GM18951 (cell line): ENCODE results near the gene KRT80.

Experiments used
- POLR2A ChIP-seq: IDR thresholded peaks from 4 replicates; pipeline ENCODE4 v1.6.1; 2011; ENCODE audit warnings: mild to moderate bottlenecking; ENCODE audit not compliant: insufficient read length, insufficient read depth; ENCODE audit errors: extremely low read depth
- in situ Hi-C: fragments of 300-500 bp; cut with MboI; formaldehyde crosslinking; loops from one replicate; pipeline ENCODE4 v1.12.0; 2022; ENCODE audit warnings: low sequenced_read_pairs, mixed read lengths, inconsistent platforms; ENCODE audit not compliant: unreplicated experiment

Gene KRT80

GRCh38 chr12:52120951-52121823, 70.6 kb downstream of the KRT80 start:
- in situ Hi-C loops, result loop anchor here (10.0 kb wide), 1 partner anchor 96 kb away; no protein-coding TSS in a partner anchor

GRCh38 chr12:52119398-52120254, 72.2 kb downstream of the KRT80 start:
- in situ Hi-C loops, result loop anchor here (10.0 kb wide), 1 partner anchor 95 kb away; no protein-coding TSS in a partner anchor

More at GRCh38 chr12:52120951-52121823, 70.6 kb downstream of the KRT80 start:
- TF ChIP-seq POLR2A, result no peak

More at GRCh38 chr12:52119398-52120254, 72.2 kb downstream of the KRT80 start:
- no peak for TF ChIP-seq POLR2A
